GM20431 (cell line): ENCODE results near the gene INPP4A.

Experiments
- in situ Hi-C: fragments of 300-500 bp; cut with MseI, MboI; formaldehyde crosslinking; loops from one replicate; pipeline ENCODE4 v1.15.0; 2020; ENCODE audit warnings: low sequenced_read_pairs; ENCODE audit not compliant: unreplicated experiment

The INPP4A gene

GRCh38 chr2:98487806-98488189 lies 43.1 kb downstream of the INPP4A start:
- in situ Hi-C loops = no loop called here

- in situ Hi-C loops = no loop called here
Measured at GRCh38 chr2:98488252-98488651, 43.6 kb downstream of the INPP4A start.

- in situ Hi-C loops = no loop called here
Measured at GRCh38 chr2:98489486-98489885, 44.8 kb downstream of the INPP4A start.

GRCh38 chr2:98489971-98490962 lies 45.6 kb downstream of the INPP4A start:
- in situ Hi-C loops = no loop called here

GRCh38 chr2:98492441-98492840 lies 47.8 kb downstream of the INPP4A start:
- in situ Hi-C loops = no loop called here

- in situ Hi-C loops = no loop called here
Measured at GRCh38 chr2:98494699-98495098, 50.0 kb downstream of the INPP4A start.

GRCh38 chr2:98496750-98497493 lies 52.3 kb downstream of the INPP4A start:
- in situ Hi-C loops = no loop called here

- in situ Hi-C loops = no loop called here
Measured at GRCh38 chr2:98498703-98499440, 54.2 kb downstream of the INPP4A start.

GRCh38 chr2:98500561-98500960 lies 55.9 kb downstream of the INPP4A start:
- in situ Hi-C loops = no loop called here

GRCh38 chr2:98501223-98501622 lies 56.6 kb downstream of the INPP4A start:
- in situ Hi-C loops = no loop called here

- in situ Hi-C loops = no loop called here
Measured at GRCh38 chr2:98501876-98502275, 57.2 kb downstream of the INPP4A start.

- in situ Hi-C loops = no loop called here
Measured at GRCh38 chr2:98502556-98503335, 58.1 kb downstream of the INPP4A start.

GRCh38 chr2:98503481-98504105 lies 58.9 kb downstream of the INPP4A start:
- in situ Hi-C loops = no loop called here

GRCh38 chr2:98504381-98505109 lies 59.9 kb downstream of the INPP4A start:
- in situ Hi-C loops = no loop called here

- in situ Hi-C loops = no loop called here
Measured at GRCh38 chr2:98505311-98505808, 60.7 kb downstream of the INPP4A start.

- in situ Hi-C loops = no loop called here
Measured at GRCh38 chr2:98505971-98506664, 61.5 kb downstream of the INPP4A start.

- in situ Hi-C loops = no loop called here
Measured at GRCh38 chr2:98506881-98507280, 62.2 kb downstream of the INPP4A start.

- in situ Hi-C loops = no loop called here
Measured at GRCh38 chr2:98507461-98507860, 62.8 kb downstream of the INPP4A start.
